A549 (cell line): ENCODE data around the gene PAQR6.

ENCODE experiments used
- ESRRA ChIP-seq: fragments of 150-350 bp; IDR thresholded peaks from 2 replicates; pipeline ENCODE4 v1.6.1; 2014; ENCODE audit warnings: mild to moderate bottlenecking, low read length, borderline replicate concordance
- HDAC2 ChIP-seq: fragments of 200-600 bp; sonication (generic); IDR thresholded peaks from 2 replicates; pipeline ENCODE4 v1.6.1; 2016
- POLR2A ChIP-seq: IDR thresholded peaks from 2 replicates; pipeline ENCODE4 v1.6.1; 2012; ENCODE audit warnings: mild to moderate bottlenecking, low read length
- RCOR1 ChIP-seq: fragments of 150-350 bp; IDR thresholded peaks from 2 replicates; pipeline ENCODE4 v1.6.1; 2014; ENCODE audit warnings: antibody characterized with exemption, low read length, low read depth
- TF ChIP-seq, protein P1 (sequence below): fragments of >200 bp; sonication (Bioruptor Twin); formaldehyde crosslinking; IDR thresholded peaks from 3 replicates; pipeline ENCODE4 v1.5.1; 2016

DNA sequence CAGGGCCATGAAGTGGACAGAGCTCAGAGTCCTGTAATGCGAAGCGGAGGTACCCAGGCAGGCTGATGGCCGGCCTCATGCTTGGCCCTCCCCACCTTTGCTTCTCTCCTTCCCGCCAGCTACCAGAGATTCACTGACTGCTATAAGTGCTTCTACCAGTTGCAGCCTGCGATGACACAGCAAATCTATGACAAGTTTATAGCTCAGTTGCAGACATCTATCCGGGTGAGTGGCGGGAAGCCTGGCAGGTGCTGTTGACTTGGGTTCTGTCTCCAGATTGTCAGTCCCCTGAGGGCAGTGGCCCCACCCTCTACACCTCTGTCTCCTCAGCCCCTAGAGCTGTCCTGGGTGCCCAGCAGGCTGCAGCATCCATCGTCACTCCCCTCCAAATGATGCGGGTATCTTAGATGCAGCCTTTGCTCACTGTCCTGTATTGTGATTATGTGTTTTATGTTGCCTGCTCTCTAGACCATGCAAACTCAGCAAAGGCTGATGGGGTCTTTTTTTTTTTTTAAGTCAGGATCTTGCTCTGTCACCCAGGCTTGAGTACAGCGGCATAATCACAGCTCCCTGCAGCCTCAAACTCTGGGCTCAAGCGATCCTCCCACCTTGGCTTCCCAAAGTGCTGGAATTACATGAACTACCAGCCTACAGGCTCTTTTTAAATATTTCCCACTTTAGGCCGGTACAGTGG is 15.5 kb downstream of the PAQR6 start:
- TF ChIP-seq, protein P1, sequence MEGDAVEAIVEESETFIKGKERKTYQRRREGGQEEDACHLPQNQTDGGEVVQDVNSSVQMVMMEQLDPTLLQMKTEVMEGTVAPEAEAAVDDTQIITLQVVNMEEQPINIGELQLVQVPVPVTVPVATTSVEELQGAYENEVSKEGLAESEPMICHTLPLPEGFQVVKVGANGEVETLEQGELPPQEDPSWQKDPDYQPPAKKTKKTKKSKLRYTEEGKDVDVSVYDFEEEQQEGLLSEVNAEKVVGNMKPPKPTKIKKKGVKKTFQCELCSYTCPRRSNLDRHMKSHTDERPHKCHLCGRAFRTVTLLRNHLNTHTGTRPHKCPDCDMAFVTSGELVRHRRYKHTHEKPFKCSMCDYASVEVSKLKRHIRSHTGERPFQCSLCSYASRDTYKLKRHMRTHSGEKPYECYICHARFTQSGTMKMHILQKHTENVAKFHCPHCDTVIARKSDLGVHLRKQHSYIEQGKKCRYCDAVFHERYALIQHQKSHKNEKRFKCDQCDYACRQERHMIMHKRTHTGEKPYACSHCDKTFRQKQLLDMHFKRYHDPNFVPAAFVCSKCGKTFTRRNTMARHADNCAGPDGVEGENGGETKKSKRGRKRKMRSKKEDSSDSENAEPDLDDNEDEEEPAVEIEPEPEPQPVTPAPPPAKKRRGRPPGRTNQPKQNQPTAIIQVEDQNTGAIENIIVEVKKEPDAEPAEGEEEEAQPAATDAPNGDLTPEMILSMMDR = no peak
- TF ChIP-seq ESRRA (no peak), POLR2A (no peak), RCOR1 (no peak), HDAC2 (no peak)
